H1 (cell line): ENCODE data around the gene AMELY. TPM values are rescaled to one million over a fixed set of nuclear protein-coding genes. Genes with fewer than 3 reads are reported as not detected.

Source experiments
- CTCF ChIA-PET: fragments of 300-600 bp; sonication (Branson Sonifier 250); formaldehyde crosslinking; loops from one replicate; lab custom pipeline; 2021; ENCODE audit not compliant: partially characterized antibody; lab: Charles Lee
- POLR2A ChIA-PET: fragments of 300-600 bp; sonication (Branson Sonifier 250); formaldehyde crosslinking; loops from one replicate; lab custom pipeline; 2021; ENCODE audit warnings: inconsistent platforms; ENCODE audit not compliant: partially characterized antibody; lab: Charles Lee
- DNase-seq, 2 experiments: peaks; one replicate each; pipeline versions ENCODE4 v3.0.0 to v3.0.0-alpha.2; 2010 to 2022; ENCODE audit warnings: low spot score in 2 of 2, low read depth in 1 of 2, mixed read lengths in 1 of 2
- FAIRE-seq: peaks from 2 replicates; lab custom pipeline; 2011; peaks lifted over from hg19 to GRCh38; lab: Jason Lieb, UNC
- H2AFZ ChIP-seq: 2 replicates; pipeline ENCODE4 v1.8.1; 2012; ENCODE audit warnings: low read length, inconsistent platforms
- H2AK5ac ChIP-seq: 2 replicates; pipeline ENCODE4 v1.6.1; 2013; ENCODE audit warnings: low read depth, low read length
- H2BK120ac ChIP-seq: replicated peaks from 2 replicates; pipeline ENCODE3; 2013; ENCODE audit warnings: low read depth, low read length, inconsistent platforms
- H2BK12ac ChIP-seq: 2 replicates; pipeline ENCODE4 v1.6.1; 2013; ENCODE audit warnings: low read depth, low read length
- H2BK15ac ChIP-seq: 2 replicates; pipeline ENCODE4 v1.6.1; 2013; ENCODE audit warnings: low read length
- H2BK20ac ChIP-seq: 2 replicates; pipeline ENCODE4 v1.6.1; 2013; ENCODE audit warnings: low read length
- H2BK5ac ChIP-seq: 2 replicates; pipeline ENCODE4 v1.6.1; 2013; ENCODE audit warnings: low read depth, low read length
- H3K14ac ChIP-seq: 2 replicates; pipeline ENCODE4 v1.6.1; 2013; ENCODE audit warnings: inconsistent platforms; ENCODE audit not compliant: insufficient read length
- H3K18ac ChIP-seq: 2 replicates; pipeline ENCODE4 v1.6.1; 2013; ENCODE audit warnings: low read length; ENCODE audit errors: extremely low read depth
- H3K23ac ChIP-seq: 2 replicates; pipeline ENCODE4 v1.6.1; 2013; ENCODE audit warnings: inconsistent platforms; ENCODE audit not compliant: insufficient read length
- H3K23me2 ChIP-seq: 2 replicates; pipeline ENCODE4 v1.6.1; 2013; ENCODE audit warnings: low read depth, low read length
- H3K27ac ChIP-seq: 2 replicates; pipeline ENCODE4 v1.6.1; 2011; ENCODE audit warnings: low read depth, low read length, inconsistent platforms
- H3K27me3 ChIP-seq, 4 experiments: replicated peaks in 1 of 4; 1 replicate in 1 of 4; 2 replicates in 3 of 4; pipeline versions ENCODE4 v1.6.1 to v1.8.1; 2011 to 2013; ENCODE audit warnings: low read length in 3 of 4, mild to moderate bottlenecking in 3 of 4, inconsistent platforms in 2 of 4, mixed read lengths in 2 of 4, moderate library complexity in 1 of 4; ENCODE audit not compliant: control insufficient read depth in 3 of 4, insufficient read depth in 3 of 4; ENCODE audit errors: extremely low read depth in 1 of 4
- H3K36me3 ChIP-seq, 4 experiments: 2 replicates each; pipeline versions ENCODE4 v1.6.1 to v1.8.1; 2011 to 2013; ENCODE audit warnings: mild to moderate bottlenecking in 4 of 4, low read length in 3 of 4, moderate library complexity in 2 of 4, control low read depth in 1 of 4, inconsistent platforms in 1 of 4; ENCODE audit not compliant: insufficient read depth in 4 of 4, control insufficient read depth in 2 of 4
- H3K4ac ChIP-seq: replicated peaks from 2 replicates; pipeline ENCODE3; 2013; ENCODE audit warnings: low read length, low read depth, mixed read lengths, inconsistent platforms; ENCODE audit not compliant: insufficient read length
- H3K4me1 ChIP-seq, 4 experiments: replicated peaks in 1 of 4; 1 replicate in 1 of 4; 2 replicates in 3 of 4; pipeline versions ENCODE4 v1.6.1 to v1.8.1; 2011 to 2013; ENCODE audit warnings: low read length in 3 of 4, inconsistent platforms in 2 of 4, mixed read lengths in 1 of 4; ENCODE audit not compliant: insufficient read depth in 4 of 4, control insufficient read depth in 3 of 4
- H3K4me2 ChIP-seq, 2 experiments: 2 replicates each; pipeline versions ENCODE4 v1.6.1 to v1.8.1; 2011 to 2013; ENCODE audit warnings: low read depth in 2 of 2, low read length in 2 of 2, control low read depth in 1 of 2, inconsistent platforms in 1 of 2, mild to moderate bottlenecking in 1 of 2; ENCODE audit not compliant: insufficient read depth in 1 of 2
- H3K4me3 ChIP-seq, 4 experiments: fragments of 200-600, 300-600 bp in 1 of 4; sonication (generic), shearing (Covaris generic), sonication (Bioruptor Twin) in 1 of 4; 2 replicates each; pipeline versions ENCODE4 v1.5.1 to v1.8.1; 2011 to 2016; ENCODE audit warnings: low read length in 4 of 4, low read depth in 3 of 4, control low read depth in 2 of 4, inconsistent platforms in 2 of 4, mild to moderate bottlenecking in 2 of 4, mixed read lengths in 1 of 4, moderate library complexity in 1 of 4; ENCODE audit not compliant: insufficient read depth in 2 of 4; ENCODE audit errors: extremely low read depth in 1 of 4
- H3K56ac ChIP-seq: replicated peaks from 2 replicates; pipeline ENCODE3; 2013; ENCODE audit warnings: low read depth, mild to moderate bottlenecking, mixed read lengths, low read length, inconsistent platforms; ENCODE audit not compliant: insufficient read length
- H3K79me1 ChIP-seq: 2 replicates; pipeline ENCODE4 v1.6.1; 2013; ENCODE audit warnings: low read depth, low read length, control low read depth
- H3K79me2 ChIP-seq, 2 experiments: 2 replicates each; pipeline versions ENCODE4 v1.6.1 to v1.8.1; 2012 to 2013; ENCODE audit warnings: low read length in 2 of 2, mild to moderate bottlenecking in 2 of 2, inconsistent platforms in 1 of 2; ENCODE audit not compliant: insufficient read depth in 2 of 2, control insufficient read depth in 1 of 2
- H3K9ac ChIP-seq, 4 experiments: replicated peaks in 1 of 4; 1 replicate in 1 of 4; 2 replicates in 3 of 4; pipeline versions ENCODE4 v1.6.1 to v1.8.1; 2011 to 2013; ENCODE audit warnings: low read depth in 3 of 4, low read length in 3 of 4, control low read depth in 2 of 4, mild to moderate bottlenecking in 2 of 4, moderate library complexity in 2 of 4, inconsistent platforms in 1 of 4; ENCODE audit errors: extremely low read depth in 1 of 4
- H3K9me3 ChIP-seq, 2 experiments: 2 replicates each; pipeline versions ENCODE4 v1.6.1 to v1.8.1; 2012 to 2013; ENCODE audit warnings: mild to moderate bottlenecking in 2 of 2, moderate library complexity in 2 of 2, control low read depth in 1 of 2, inconsistent platforms in 1 of 2, low read depth in 1 of 2, low read length in 1 of 2, mixed read lengths in 1 of 2; ENCODE audit not compliant: insufficient read depth in 2 of 2
- H4K20me1 ChIP-seq, 2 experiments: replicated peaks in 1 of 2; 2 replicates each; pipeline versions ENCODE3 to v1.8.1; 2011 to 2013; ENCODE audit warnings: inconsistent platforms in 2 of 2, low read length in 2 of 2, mild to moderate bottlenecking in 1 of 2; ENCODE audit not compliant: insufficient read depth in 2 of 2, control insufficient read depth in 1 of 2
- H4K5ac ChIP-seq: 2 replicates; pipeline ENCODE4 v1.6.1; 2013; ENCODE audit warnings: low read length, low read depth, mixed read lengths, inconsistent platforms; ENCODE audit not compliant: insufficient read length
- H4K8ac ChIP-seq: 2 replicates; pipeline ENCODE4 v1.8.0; 2013; ENCODE audit warnings: mild to moderate bottlenecking, moderate library complexity, low read length, inconsistent platforms; ENCODE audit not compliant: insufficient read depth; ENCODE audit errors: extremely low read depth
- H4K91ac ChIP-seq: replicated peaks from 2 replicates; pipeline ENCODE3; 2013; ENCODE audit warnings: low read length, mixed read lengths, inconsistent platforms; ENCODE audit not compliant: insufficient read length
- BACH1 ChIP-seq: IDR thresholded peaks from 2 replicates; pipeline ENCODE4 v1.6.1; 2012; ENCODE audit warnings: low read length, improper control_type of control experiment
- CREB1 ChIP-seq: IDR thresholded peaks from 2 replicates; pipeline ENCODE4 v1.6.1; 2012; ENCODE audit warnings: inconsistent platforms
- CTBP2 ChIP-seq: IDR thresholded peaks from 2 replicates; pipeline ENCODE4 v1.7.0; 2011; ENCODE audit warnings: borderline replicate concordance, mild to moderate bottlenecking, moderate library complexity, mixed read lengths, low read length; ENCODE audit not compliant: insufficient read depth, insufficient read length
- JUN ChIP-seq: IDR thresholded peaks from 2 replicates; pipeline ENCODE4 v1.6.1; 2011; ENCODE audit warnings: low read depth, mild to moderate bottlenecking, improper control_type of control experiment, low read length
- JUND ChIP-seq: IDR thresholded peaks from 2 replicates; pipeline ENCODE4 v1.6.1; 2011; ENCODE audit warnings: mild to moderate bottlenecking, improper control_type of control experiment, low read length
- KDM1A ChIP-seq: fragments of 200-600, 300-600 bp; sonication (generic); IDR thresholded peaks from 2 replicates; pipeline ENCODE4 v1.7.1; 2016; ENCODE audit warnings: mild to moderate bottlenecking, low read length, borderline replicate concordance
- KDM4A ChIP-seq: IDR thresholded peaks from one replicate; pipeline ENCODE4 v1.7.1; 2012; ENCODE audit warnings: low read depth, mild to moderate bottlenecking, moderate library complexity, low read length, inconsistent platforms; ENCODE audit not compliant: severe bottlenecking
- NANOG ChIP-seq: IDR thresholded peaks from 2 replicates; pipeline ENCODE4 v1.6.1; 2011; ENCODE audit warnings: low read length, low read depth, mild to moderate bottlenecking, inconsistent platforms; ENCODE audit not compliant: insufficient read depth, poor library complexity, severe bottlenecking
- POLR2A ChIP-seq, 2 experiments: IDR thresholded peaks; 1 replicate in 1 of 2; 2 replicates in 1 of 2; pipeline ENCODE4 v1.6.1; 2011; ENCODE audit warnings: low read depth in 2 of 2, low read length in 2 of 2, mild to moderate bottlenecking in 2 of 2; ENCODE audit errors: control extremely low read depth in 1 of 2
- RBBP5 ChIP-seq: IDR thresholded peaks from 2 replicates; pipeline ENCODE4 v1.7.1; 2012; ENCODE audit warnings: low read depth, mild to moderate bottlenecking, inconsistent platforms, low read length, moderate library complexity, borderline replicate concordance
- RNF2 ChIP-seq: fragments of 200-900, 300-1000 bp; sonication (generic); IDR thresholded peaks from 2 replicates; pipeline ENCODE4 v1.7.1; 2016; ENCODE audit warnings: borderline replicate concordance, low read depth, mild to moderate bottlenecking, antibody characterized with exemption, low read length; ENCODE audit not compliant: poor library complexity, severe bottlenecking; ENCODE audit errors: missing control alignments
- SAP30 ChIP-seq: fragments of 300-600 bp; sonication (generic); IDR thresholded peaks from 2 replicates; pipeline ENCODE4 v1.7.1; 2012; ENCODE audit warnings: low read length, moderate library complexity, mild to moderate bottlenecking, inconsistent platforms; ENCODE audit not compliant: insufficient read depth, insufficient replicate concordance
- SUZ12 ChIP-seq: fragments of 200-600 bp; sonication (generic); IDR thresholded peaks from 2 replicates; pipeline ENCODE4 v1.6.1; 2012; ENCODE audit warnings: mild to moderate bottlenecking, inconsistent platforms, low read length, moderate library complexity, mixed read lengths
- TEAD4 ChIP-seq: IDR thresholded peaks from 2 replicates; pipeline ENCODE4 v1.6.1; 2012; ENCODE audit warnings: low read depth, low read length, inconsistent platforms, mixed read lengths
- YY1 ChIP-seq: IDR thresholded peaks from 2 replicates; pipeline ENCODE4 v1.6.1; 2011; ENCODE audit warnings: low read depth, mild to moderate bottlenecking, low read length
- WGBS, 2 experiments: shearing (Covaris generic) in 1 of 2; methylation state at CpG; one replicate each; pipeline versions ENCODE4 v1.1.6 to v1.1.7; 2013 to 2015; ENCODE audit warnings: low lambda C conversion rate in 2 of 2, mixed read lengths in 2 of 2, inconsistent platforms in 1 of 2, low coverage in 1 of 2, missing lambda C conversion rate in 1 of 2; ENCODE audit not compliant: insufficient replicate concordance in 2 of 2, insufficient coverage in 1 of 2, insufficient read length in 1 of 2; ENCODE audit errors: extremely low coverage in 1 of 2, missing lambda C conversion rate in 1 of 2; 5-methylcytosine and 5-hydroxymethylcytosine counted together
- polyA plus RNA-seq, 7 experiments: library from polyadenylated mRNA; depleted of rRNA in 3 of 7; stranded (reverse) in 5 of 7; unstranded in 2 of 7; fragments of >200 nt in 5 of 7; fragments of 200-250 nt in 2 of 7; gene quantifications; 1 replicate in 5 of 7; 2 replicates in 1 of 7; 4 replicates in 1 of 7; pipeline versions ENCODE4 v1.2.1 to v1.2.3, GENCODE V29; 2011 to 2013; ENCODE audit warnings: missing spikeins in 2 of 7, mixed read lengths in 2 of 7
- total RNA-seq: library from RNA; stranded (reverse); fragmentation: NEBNext Ultra II Directional; extraction: Animal tissue kit (Norgen Biotek cat#: 25700); gene quantifications from 2 replicates; pipeline ENCODE4 v1.2.1, GENCODE V29; 2021

AMELY gene
- total and polyA plus RNA-seq, 2 of the 8 experiments (the other 6 are each of a cell fraction or from before 2014, with no cell fraction given) = 0.09 TPM; not detected in 1

GRCh38 chrY:6929237-6929636, 17.7 kb upstream of the AMELY start:
- H3K9me3 ChIP-seq = no peaks in the 10 kb centered on the region
- no peak overlapping the region for H3K4ac ChIP-seq
- H3K36me3 ChIP-seq = no peaks in the 10 kb centered on the region
- no peak overlapping the region for H3K23ac ChIP-seq
- no peaks in the 10 kb centered on the region for H3K23me2 ChIP-seq
- ChIA-PET CTCF (no interaction called here), POLR2A (interaction anchor here (1.2 kb wide), 1 partner anchor 19 kb away, joined by 4 read pairs; the partner anchor contains the start of gene TBL1Y)
- no peak overlapping the region for H2AFZ ChIP-seq
- H3K14ac ChIP-seq = no peak overlapping the region
- H4K20me1 ChIP-seq = no peaks in the 10 kb centered on the region
- H2BK5ac ChIP-seq = no peak overlapping the region
- H4K91ac ChIP-seq = no peak overlapping the region
- H3K4me1 ChIP-seq = no peaks in the 10 kb centered on the region
- no peak overlapping the region for H3K56ac ChIP-seq
- no peak overlapping the region for H3K4me3 ChIP-seq
- DNase-seq = no peak
- no peak overlapping the region for H3K18ac ChIP-seq
- no peak overlapping the region for H2BK20ac ChIP-seq
- no peak overlapping the region for H2BK120ac ChIP-seq
- 0 out of 2 replicates have a peak, but pooled peaks cover 2% of the 10 kb centered on the region for H3K79me1 ChIP-seq
- H3K27me3 ChIP-seq = no peaks in the 10 kb centered on the region
- no peak overlapping the region for H3K4me2 ChIP-seq
- no CpG with 5 or more reads among the region's 1 CpG for WGBS, 2 experiments
- no peak overlapping the region for H3K9ac ChIP-seq
- H4K8ac ChIP-seq = no peak overlapping the region
- H3K27ac ChIP-seq = no peak overlapping the region
- FAIRE-seq = no peak
- H2BK12ac ChIP-seq = no peak overlapping the region
- no peak overlapping the region for H2BK15ac ChIP-seq
- H3K79me2 ChIP-seq = no peaks in the 10 kb centered on the region; a peak in 2 of 4 replicates
- H4K5ac ChIP-seq = no peak overlapping the region
- no peak overlapping the region for H2AK5ac ChIP-seq
- TF ChIP-seq KDM1A = no peak
- TF ChIP-seq CTBP2 = no peak
- no peak for TF ChIP-seq RBBP5
- no peak for TF ChIP-seq POLR2A (IDR thresholded peaks at IDR 0.05; ENCODE audit: control extremely low read depth in 1 of 2, low read depth in 2 of 2, low read length in 2 of 2)
- no peak for TF ChIP-seq BACH1
- TF ChIP-seq KDM4A = no peak
- no peak for TF ChIP-seq CREB1
- TF ChIP-seq YY1 = no peak
- TF ChIP-seq SAP30 = no peak
- no peak for TF ChIP-seq JUN
- TF ChIP-seq SUZ12 = no peak
- no peak for TF ChIP-seq TEAD4
- no peak for TF ChIP-seq NANOG
- TF ChIP-seq JUND = no peak
- no peak for TF ChIP-seq RNF2
